HEK293 (cell line): Measurements from ENCODE around the gene PCOLCE2.

Experiments
- ZNF24 ChIP-seq: fragments of 450-650 bp; formaldehyde crosslinking; IDR thresholded peaks from 2 replicates; pipeline ENCODE4 v1.5.1; 2016; ENCODE audit warnings: missing biosample characterization, missing genetic modification characterization
- ZNF785 ChIP-seq: fragments of 450-650 bp; formaldehyde crosslinking; IDR thresholded peaks from 2 replicates; pipeline ENCODE4 v1.5.1; 2016; ENCODE audit warnings: missing biosample characterization, missing genetic modification characterization
- TF ChIP-seq, protein P1 (sequence below): fragments of 450-650 bp; formaldehyde crosslinking; IDR thresholded peaks from 2 replicates; pipeline ENCODE4; 2016; ENCODE audit warnings: missing biosample characterization, missing genetic modification characterization
- TF ChIP-seq, protein P2 (sequence below): fragments of 450-650 bp; formaldehyde crosslinking; IDR thresholded peaks from 2 replicates; pipeline ENCODE4 v1.5.1; 2016; ENCODE audit warnings: missing biosample characterization, missing genetic modification characterization
- TF ChIP-seq, protein P3 (sequence below): fragments of 450-650 bp; formaldehyde crosslinking; IDR thresholded peaks from 2 replicates; pipeline ENCODE4 v1.5.1; 2016; ENCODE audit warnings: missing biosample characterization, missing genetic modification characterization

DNA sequence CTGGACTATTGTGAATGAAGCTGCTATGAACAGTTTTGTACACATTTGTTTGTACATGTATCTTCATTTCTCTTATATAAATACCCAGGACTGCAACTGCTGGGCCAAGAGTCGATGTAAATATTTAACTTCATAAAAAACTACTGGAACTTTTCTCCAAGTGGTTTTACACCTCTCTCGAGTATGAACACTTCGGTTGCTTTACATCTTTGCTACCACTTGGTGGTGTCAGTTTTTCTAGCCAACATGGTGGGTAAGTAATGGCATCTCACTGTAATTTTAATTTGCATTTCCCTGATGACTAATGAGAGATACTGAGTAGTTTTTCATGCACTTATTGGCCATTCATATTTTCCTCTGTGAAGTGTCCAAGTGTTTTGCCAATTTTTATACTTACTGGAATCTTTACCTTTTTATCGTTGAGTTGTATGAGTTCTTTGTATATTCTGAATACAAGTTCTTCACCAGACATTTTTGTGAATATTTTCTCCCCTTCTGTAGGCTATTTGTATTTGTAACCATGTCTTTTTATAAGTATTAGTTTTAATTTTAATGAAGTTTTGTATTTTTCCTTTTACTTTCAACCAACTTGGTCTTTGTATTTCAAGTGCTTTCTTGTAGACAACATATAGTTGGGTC, 44.4 kb downstream of the PCOLCE2 start:
- TF ChIP-seq, protein P1, sequence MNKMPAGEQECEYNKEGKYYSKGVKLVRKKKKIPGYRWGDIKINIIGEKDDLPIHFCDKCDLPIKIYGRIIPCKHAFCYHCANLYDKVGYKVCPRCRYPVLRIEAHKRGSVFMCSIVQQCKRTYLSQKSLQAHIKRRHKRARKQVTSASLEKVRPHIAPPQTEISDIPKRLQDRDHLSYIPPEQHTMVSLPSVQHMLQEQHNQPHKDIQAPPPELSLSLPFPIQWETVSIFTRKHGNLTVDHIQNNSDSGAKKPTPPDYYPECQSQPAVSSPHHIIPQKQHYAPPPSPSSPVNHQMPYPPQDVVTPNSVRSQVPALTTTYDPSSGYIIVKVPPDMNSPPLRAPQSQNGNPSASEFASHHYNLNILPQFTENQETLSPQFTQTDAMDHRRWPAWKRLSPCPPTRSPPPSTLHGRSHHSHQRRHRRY (tag by site-specific recombination) = no peak
- no peak for TF ChIP-seq ZNF785 (tag by site-specific recombination)
- TF ChIP-seq, protein P2, sequence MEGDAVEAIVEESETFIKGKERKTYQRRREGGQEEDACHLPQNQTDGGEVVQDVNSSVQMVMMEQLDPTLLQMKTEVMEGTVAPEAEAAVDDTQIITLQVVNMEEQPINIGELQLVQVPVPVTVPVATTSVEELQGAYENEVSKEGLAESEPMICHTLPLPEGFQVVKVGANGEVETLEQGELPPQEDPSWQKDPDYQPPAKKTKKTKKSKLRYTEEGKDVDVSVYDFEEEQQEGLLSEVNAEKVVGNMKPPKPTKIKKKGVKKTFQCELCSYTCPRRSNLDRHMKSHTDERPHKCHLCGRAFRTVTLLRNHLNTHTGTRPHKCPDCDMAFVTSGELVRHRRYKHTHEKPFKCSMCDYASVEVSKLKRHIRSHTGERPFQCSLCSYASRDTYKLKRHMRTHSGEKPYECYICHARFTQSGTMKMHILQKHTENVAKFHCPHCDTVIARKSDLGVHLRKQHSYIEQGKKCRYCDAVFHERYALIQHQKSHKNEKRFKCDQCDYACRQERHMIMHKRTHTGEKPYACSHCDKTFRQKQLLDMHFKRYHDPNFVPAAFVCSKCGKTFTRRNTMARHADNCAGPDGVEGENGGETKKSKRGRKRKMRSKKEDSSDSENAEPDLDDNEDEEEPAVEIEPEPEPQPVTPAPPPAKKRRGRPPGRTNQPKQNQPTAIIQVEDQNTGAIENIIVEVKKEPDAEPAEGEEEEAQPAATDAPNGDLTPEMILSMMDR (tag by site-specific recombination) = no peak
- TF ChIP-seq ZNF24 = no peak
- TF ChIP-seq, protein P3, sequence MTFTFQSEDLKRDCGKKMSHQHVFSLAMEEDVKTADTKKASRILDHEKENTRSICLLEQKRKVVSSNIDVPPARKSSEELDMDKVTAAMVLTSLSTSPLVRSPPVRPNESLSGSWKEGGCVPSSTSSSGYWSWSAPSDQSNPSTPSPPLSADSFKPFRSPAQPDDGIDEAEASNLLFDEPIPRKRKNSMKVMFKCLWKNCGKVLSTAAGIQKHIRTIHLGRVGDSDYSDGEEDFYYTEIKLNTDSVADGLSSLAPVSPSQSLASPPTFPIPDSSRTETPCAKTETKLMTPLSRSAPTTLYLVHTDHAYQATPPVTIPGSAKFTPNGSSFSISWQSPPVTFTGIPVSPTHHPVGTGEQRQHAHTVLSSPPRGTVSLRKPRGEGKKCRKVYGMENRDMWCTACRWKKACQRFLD = no peak
